Tibial nerve (tissue), 4 donors: Measurements from ENCODE around the gene ZNF554. TPM values are rescaled to one million over a fixed set of nuclear protein-coding genes. Genes with fewer than 3 reads are reported as not detected.

Experiments used
- DNase-seq, 2 donors: peaks; one replicate each; pipeline ENCODE4 v3.0.0-alpha.2; 2019; ENCODE audit warnings: low spot score in 2 of 2
- H3K27ac ChIP-seq, 4 donors: fragments of 200-600 bp; sonication (generic) in 3 of 4; one replicate each; pipeline ENCODE4 v1.5.1; 2017 to 2019; ENCODE audit warnings: mild to moderate bottlenecking in 1 of 4
- H3K27me3 ChIP-seq, 2 donors: fragments of 200-600 bp; sonication (generic) in 1 of 2; one replicate each; pipeline versions ENCODE4 v1.5.1 to v1.6.0; 2017 to 2019
- H3K36me3 ChIP-seq, 3 donors: fragments of 200-600 bp; sonication (generic); one replicate each; pipeline ENCODE4 v1.5.1; 2018 to 2019
- H3K4me1 ChIP-seq, 4 donors: fragments of 200-600 bp; sonication (generic) in 3 of 4; one replicate each; pipeline ENCODE4 v1.5.1; 2017 to 2019
- H3K4me3 ChIP-seq, 4 donors: fragments of 200-600 bp; sonication (generic) in 3 of 4; one replicate each; pipeline ENCODE4 v1.5.1; 2017 to 2019; ENCODE audit warnings: mild to moderate bottlenecking in 1 of 4, moderate library complexity in 1 of 4
- H3K9me3 ChIP-seq, 4 donors: fragments of 200-600 bp; sonication (generic) in 3 of 4; one replicate each; pipeline ENCODE4 v1.5.1; 2017 to 2019
- CTCF ChIP-seq, 5 experiments: fragments of 200-600 bp in 3 of 5; fragments of 450-650 bp in 2 of 5; sonication (generic) in 3 of 5; IDR thresholded peaks; one replicate each; pipeline ENCODE4 v1.5.1; 2016 to 2019; ENCODE audit warnings: antibody characterized with exemption in 5 of 5, mild to moderate bottlenecking in 3 of 5, moderate library complexity in 2 of 5
- EP300 ChIP-seq, 2 donors: sonication (generic); formaldehyde crosslinking; IDR thresholded peaks; one replicate each; pipeline ENCODE4 v1.6.1; 2017; ENCODE audit warnings: antibody characterized with exemption in 2 of 2, mild to moderate bottlenecking in 1 of 2
- POLR2A ChIP-seq, 2 donors: fragments of 450-650 bp; IDR thresholded peaks; one replicate each; pipeline ENCODE4 v1.6.1; 2017; ENCODE audit warnings: antibody characterized with exemption in 2 of 2, mild to moderate bottlenecking in 2 of 2, moderate library complexity in 2 of 2
- WGBS, 2 donors: methylation state at CpG; one replicate each; pipeline ENCODE4 v1.1.5; 2018; 5-methylcytosine and 5-hydroxymethylcytosine counted together
- total RNA-seq, 4 donors: library from RNA; depleted of rRNA; stranded (reverse); fragments of >200 nt; gene quantifications; one replicate each; pipeline ENCODE4 v1.1.0, GENCODE V29; 2016

Gene ZNF554
- total RNA-seq, 4 donors from 2014 or later = 4.4 to 9.0 (median 6.7) TPM

GRCh38 chr19:2796659-2797266 is 22.9 kb upstream of the ZNF554 start:
- H3K4me3 ChIP-seq = no peak overlapping the region
- DNase-seq = no peak
- no peaks in the 10 kb centered on the region for H3K27me3 ChIP-seq
- H3K4me1 ChIP-seq = no peaks in the 10 kb centered on the region
- H3K9me3 ChIP-seq = no peaks in the 10 kb centered on the region
- WGBS, 2 donors = 91% methylated on average over 20 to 22 of the region's 23 CpGs
- TF ChIP-seq POLR2A (IDR thresholded peaks at IDR 0.05) (no peak), CTCF (IDR thresholded peaks at IDR 0.05) (no peak), EP300 (IDR thresholded peaks at IDR 0.05) (no peak)
- H3K36me3 ChIP-seq = peaks cover 0 to 100% (median 0%) of the 10 kb centered on the region in 3 donors
- no peak overlapping the region for H3K27ac ChIP-seq

- no peaks in the 10 kb centered on the region for H3K9me3 ChIP-seq
- no peaks in the 10 kb centered on the region for H3K4me1 ChIP-seq
- no peak for DNase-seq
- H3K27ac ChIP-seq = no peak overlapping the region
- peaks cover 0 to 99% (median 0%) of the 10 kb centered on the region in 3 donors for H3K36me3 ChIP-seq
- H3K4me3 ChIP-seq = no peak overlapping the region
- TF ChIP-seq CTCF (IDR thresholded peaks at IDR 0.05) = no peak
- TF ChIP-seq EP300 (IDR thresholded peaks at IDR 0.05) = no peak
- TF ChIP-seq POLR2A (IDR thresholded peaks at IDR 0.05) = no peak
- no peaks in the 10 kb centered on the region for H3K27me3 ChIP-seq
- 91 to 94% methylated on average over 15 of the region's 15 CpGs for WGBS, 2 donors
Measured at GRCh38 chr19:2797280-2797679, 22.4 kb upstream of the ZNF554 start.

- Histone ChIP-seq H3K4me3 (no peak overlapping the region), H3K27ac (no peak overlapping the region), H3K27me3 (no peaks in the 10 kb centered on the region), H3K36me3 (peaks cover 0 to 98% (median 0%) of the 10 kb centered on the region in 3 donors), H3K9me3 (no peaks in the 10 kb centered on the region), H3K4me1 (no peaks in the 10 kb centered on the region)
- TF ChIP-seq POLR2A (IDR thresholded peaks at IDR 0.05) = no peak
- no peak for TF ChIP-seq EP300 (IDR thresholded peaks at IDR 0.05)
- TF ChIP-seq CTCF (IDR thresholded peaks at IDR 0.05) = no peak
- 95% methylated on average over 16 of the region's 16 CpGs for WGBS, 2 donors
- no peak for DNase-seq
Measured at GRCh38 chr19:2798158-2798685, 21.4 kb upstream of the ZNF554 start.

GRCh38 chr19:2798733-2799132 is 20.9 kb upstream of the ZNF554 start:
- Histone ChIP-seq H3K27me3 (no peaks in the 10 kb centered on the region), H3K4me1 (no peaks in the 10 kb centered on the region)
- 93 to 96% methylated on average over 5 to 7 of the region's 7 CpGs for WGBS, 2 donors

More at GRCh38 chr19:2798733-2799132, 20.9 kb upstream of the ZNF554 start:
- Histone ChIP-seq H3K4me3 (no peak overlapping the region), H3K36me3 (peaks cover 0 to 98% (median 0%) of the 10 kb centered on the region in 3 donors), H3K27ac (no peak overlapping the region), H3K9me3 (no peaks in the 10 kb centered on the region)
- TF ChIP-seq POLR2A (IDR thresholded peaks at IDR 0.05) (no peak), EP300 (IDR thresholded peaks at IDR 0.05) (no peak), CTCF (IDR thresholded peaks at IDR 0.05) (no peak)
- no peak for DNase-seq
